K562 (cell line): ENCODE data around the gene GMPR. TPM values are rescaled to one million over a fixed set of nuclear protein-coding genes. Genes with fewer than 3 reads are reported as not detected.

Experiments used
- ARNT ChIP-seq, 2 experiments: fragments of 450-650 bp; IDR thresholded peaks; 2 replicates each; pipeline ENCODE4 v1.6.1; 2016; ENCODE audit warnings: mild to moderate bottlenecking in 1 of 2
- FOSL1 ChIP-seq: fragments of 200-800 bp; sonication (Bioruptor generic); conservative IDR thresholded peaks from 2 replicates; pipeline ENCODE4 v1.6.1; 2016; ENCODE audit warnings: missing genetic modification characterization, missing compliant biosample characterization
- FOXK2 ChIP-seq, 2 experiments: fragments of 450-650 bp; IDR thresholded peaks in 1 of 2; conservative IDR thresholded peaks in 1 of 2; 2 replicates each; pipeline ENCODE4 v1.6.1; 2016; ENCODE audit warnings: low read depth in 2 of 2, mild to moderate bottlenecking in 1 of 2
- HDAC1 ChIP-seq, 2 experiments: fragments of 450-650 bp; IDR thresholded peaks; 2 replicates each; pipeline ENCODE4 v1.6.1; 2016 to 2017; ENCODE audit warnings: inconsistent platforms in 1 of 2, mild to moderate bottlenecking in 1 of 2, moderate library complexity in 1 of 2
- HDAC3 ChIP-seq: fragments of 450-650 bp; IDR thresholded peaks from 2 replicates; pipeline ENCODE4 v1.6.1; 2018; ENCODE audit warnings: borderline replicate concordance, mild to moderate bottlenecking, moderate library complexity; ENCODE audit not compliant: partially characterized antibody
- HEY1 ChIP-seq: fragments of 250-450 bp; sonication (Bioruptor Pico); IDR thresholded peaks from 2 replicates; pipeline ENCODE4 v1.5.0; 2020; ENCODE audit warnings: mild to moderate bottlenecking, moderate library complexity, borderline replicate concordance
- HLTF ChIP-seq: fragments of 450-650 bp; IDR thresholded peaks from 2 replicates; pipeline ENCODE4 v1.6.1; 2016
- MTA1 ChIP-seq: fragments of 450-650 bp; IDR thresholded peaks from 2 replicates; pipeline ENCODE4 v1.6.1; 2017; ENCODE audit warnings: borderline replicate concordance
- MTA2 ChIP-seq: fragments of 450-650 bp; IDR thresholded peaks from 2 replicates; pipeline ENCODE4 v1.6.1; 2016; ENCODE audit warnings: low read depth
- NCOA1 ChIP-seq: fragments of 450-650 bp; IDR thresholded peaks from 2 replicates; pipeline ENCODE4 v1.6.1; 2016; ENCODE audit warnings: low read depth
- PHTF2 ChIP-seq: fragments of 250-450 bp; sonication (Bioruptor Pico); IDR thresholded peaks from 2 replicates; pipeline ENCODE4 v1.5.0; 2021; ENCODE audit warnings: mild to moderate bottlenecking
- POLR2A ChIP-seq: fragments of 450-650 bp; conservative IDR thresholded peaks from 2 replicates; pipeline ENCODE4 v1.6.1; 2016
- POLR2AphosphoS5 ChIP-seq: IDR thresholded peaks from 2 replicates; pipeline ENCODE4 v1.6.1; 2011; ENCODE audit warnings: mild to moderate bottlenecking, low read depth, low read length, moderate library complexity; ENCODE audit not compliant: control insufficient read depth, insufficient read depth
- PYGO2 ChIP-seq: fragments of 450-650 bp; IDR thresholded peaks from 2 replicates; pipeline ENCODE4 v1.6.1; 2016; ENCODE audit warnings: mild to moderate bottlenecking, missing genetic modification characterization, moderate library complexity, missing compliant biosample characterization
- SMAD4 ChIP-seq: fragments of 250-450 bp; sonication (Bioruptor Pico); conservative IDR thresholded peaks from 2 replicates; pipeline ENCODE4 v1.8.0; 2021; ENCODE audit warnings: inconsistent platforms, mild to moderate bottlenecking, moderate library complexity
- SMARCA4 ChIP-seq: fragments of 450-650 bp; IDR thresholded peaks from 2 replicates; pipeline ENCODE4 v1.6.1; 2016
- TAL1 ChIP-seq: fragments of 450-650 bp; IDR thresholded peaks from 2 replicates; pipeline ENCODE4 v1.6.1; 2016; ENCODE audit warnings: mild to moderate bottlenecking
- polyA plus RNA-seq, 8 experiments: library from polyadenylated mRNA; depleted of rRNA in 4 of 8; stranded (reverse) in 5 of 8; unstranded in 3 of 8; fragments of >200 nt; fragmentation: Nextera tagmentation in 2 of 8; fragmentation: Illumina TruSeq in 1 of 8; extraction: Ambion mirVana in 2 of 8; extraction: Trizol in 1 of 8; gene quantifications; 2 replicates each; pipeline versions ENCODE4 v1.2.1 to v1.2.3, GENCODE V29; 2011 to 2014; ENCODE audit warnings: inconsistent platforms in 1 of 8, missing spikeins in 1 of 8
- total RNA-seq, 7 experiments: library from RNA; depleted of rRNA in 6 of 7; stranded (reverse); fragments of >200 nt in 6 of 7; fragmentation: Illumina TruSeq in 2 of 7; extraction: Trizol in 2 of 7; gene quantifications; 2 replicates each; pipeline versions ENCODE4 v1.2.1 to v1.2.3, GENCODE V29; 2011 to 2021; ENCODE audit warnings: low replicate concordance in 1 of 7
- TF ChIP-seq, protein P1 (sequence below), 2 experiments: fragments of 200-800 bp in 1 of 2; sonication (Bioruptor generic) in 1 of 2; sonication (generic) in 1 of 2; formaldehyde crosslinking in 1 of 2; IDR thresholded peaks in 1 of 2; conservative IDR thresholded peaks in 1 of 2; 2 replicates each; pipeline versions ENCODE4 v1.5.0 to v1.6.1; 2016 to 2020; ENCODE audit warnings: missing compliant biosample characterization in 1 of 2, missing genetic modification characterization in 1 of 2, missing genetic modification reagents in 1 of 2
- TF ChIP-seq, protein P2 (sequence below): fragments of 450-650 bp; conservative IDR thresholded peaks from 2 replicates; pipeline ENCODE4 v1.6.1; 2016; ENCODE audit warnings: missing genetic modification characterization, low read depth, mild to moderate bottlenecking, missing compliant biosample characterization, moderate library complexity

Gene GMPR
- total and polyA plus RNA-seq, 9 of the 15 experiments (the other 6 are each of a cell fraction or from before 2014, with no cell fraction given) = 34.6 to 83.7 (median 49.8) TPM

DNA sequence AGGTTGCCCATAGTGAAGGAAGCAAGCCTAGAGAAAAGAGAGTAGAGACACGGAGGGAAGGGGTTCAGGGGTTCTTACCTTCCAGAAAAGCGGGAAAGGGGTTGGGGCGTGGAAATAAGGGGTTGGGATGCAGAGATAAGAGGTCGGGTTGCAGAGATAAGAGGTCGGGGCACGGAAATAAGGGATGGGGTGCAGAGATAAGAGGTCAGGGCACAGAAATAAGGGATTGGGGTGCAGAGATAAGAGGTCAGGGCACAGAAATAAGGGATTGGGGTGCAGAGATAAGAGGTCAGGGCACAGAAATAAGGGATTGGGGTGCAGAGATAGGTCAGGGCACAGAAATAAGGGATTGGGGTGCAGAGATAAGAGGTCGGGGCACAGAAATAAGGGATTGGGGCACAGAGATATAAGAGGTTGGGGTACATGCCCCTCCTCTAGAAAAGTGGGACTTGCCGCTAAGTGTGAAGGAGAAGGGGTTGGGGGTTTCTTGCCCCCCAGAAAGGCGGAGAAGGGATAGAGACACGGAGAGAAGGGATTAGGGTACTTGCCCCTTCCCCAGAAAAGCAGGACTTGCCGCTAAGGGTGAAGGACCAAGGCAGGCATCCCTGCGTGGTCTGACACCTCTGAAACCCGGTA lies 25.2 kb downstream of the GMPR start (continued):
- TF ChIP-seq, protein P1, sequence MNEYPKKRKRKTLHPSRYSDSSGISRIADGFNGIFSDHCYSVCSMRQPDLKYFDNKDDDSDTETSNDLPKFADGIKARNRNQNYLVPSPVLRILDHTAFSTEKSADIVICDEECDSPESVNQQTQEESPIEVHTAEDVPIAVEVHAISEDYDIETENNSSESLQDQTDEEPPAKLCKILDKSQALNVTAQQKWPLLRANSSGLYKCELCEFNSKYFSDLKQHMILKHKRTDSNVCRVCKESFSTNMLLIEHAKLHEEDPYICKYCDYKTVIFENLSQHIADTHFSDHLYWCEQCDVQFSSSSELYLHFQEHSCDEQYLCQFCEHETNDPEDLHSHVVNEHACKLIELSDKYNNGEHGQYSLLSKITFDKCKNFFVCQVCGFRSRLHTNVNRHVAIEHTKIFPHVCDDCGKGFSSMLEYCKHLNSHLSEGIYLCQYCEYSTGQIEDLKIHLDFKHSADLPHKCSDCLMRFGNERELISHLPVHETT (CRISPR knock-in tag; conservative IDR thresholded peaks at IDR 0.05 in 1 of 2, IDR thresholded peaks at IDR 0.05 in 1 of 2) = peak in 1 of 2 experiments; percentile 25; a peak in 1 of 4 replicates
- TF ChIP-seq SMAD4 (CRISPR knock-in tag) (peak; percentile 49; the same call in 1 of the 2 replicates), FOSL1 (peak; percentile 41; the same call in 1 of the 2 replicates), MTA1 (peak; percentile 93), NCOA1 (peak; percentile 86), POLR2A (0 out of 2 replicates have a peak, but pooled peaks have one; percentile 50), ARNT (IDR thresholded peaks at IDR 0.05) (peak in 1 of 2 experiments; percentile 80; a peak in 1 of 4 replicates), SMARCA4 (peak; percentile 92), FOXK2 (conservative IDR thresholded peaks at IDR 0.05 in 1 of 2, IDR thresholded peaks at IDR 0.05 in 1 of 2; ENCODE audit: low read depth in 2 of 2) (peak in 1 of 2 experiments; percentile 43; a peak in 1 of 4 replicates), HLTF (peak; percentile 96), MTA2 (peak; percentile 99), HEY1 (CRISPR knock-in tag) (peak; percentile 38; the same call in 1 of the 2 replicates), HDAC3 (peak; percentile 86), TAL1 (peak; percentile 99), HDAC1 (IDR thresholded peaks at IDR 0.05) (peak; percentile 81 to 93), PYGO2 (peak; percentile 96), PHTF2 (CRISPR knock-in tag) (peak; percentile 81; the same call in 1 of the 2 replicates), POLR2AphosphoS5 (peak; percentile 42; the same call in 1 of the 2 replicates)
- TF ChIP-seq, protein P2, sequence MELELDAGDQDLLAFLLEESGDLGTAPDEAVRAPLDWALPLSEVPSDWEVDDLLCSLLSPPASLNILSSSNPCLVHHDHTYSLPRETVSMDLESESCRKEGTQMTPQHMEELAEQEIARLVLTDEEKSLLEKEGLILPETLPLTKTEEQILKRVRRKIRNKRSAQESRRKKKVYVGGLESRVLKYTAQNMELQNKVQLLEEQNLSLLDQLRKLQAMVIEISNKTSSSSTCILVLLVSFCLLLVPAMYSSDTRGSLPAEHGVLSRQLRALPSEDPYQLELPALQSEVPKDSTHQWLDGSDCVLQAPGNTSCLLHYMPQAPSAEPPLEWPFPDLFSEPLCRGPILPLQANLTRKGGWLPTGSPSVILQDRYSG (tag) = 0 out of 2 replicates have a peak, but pooled peaks have one; percentile 35
- TF ChIP-seq, all 486 proteins: peak for 104; not testable (repeated sequence) for 382
